WI38 (cell line): ENCODE results near the gene VKORC1.

Experiments
- H3K4me3 ChIP-seq: 2 replicates; pipeline ENCODE4 v1.5.1; 2011; ENCODE audit warnings: low read depth, mild to moderate bottlenecking, control low read depth, low read length
- TF ChIP-seq, protein P1 (sequence below): IDR thresholded peaks from 2 replicates; pipeline ENCODE4 v1.5.1; 2012; ENCODE audit warnings: low read depth, mild to moderate bottlenecking, control low read depth, low read length

The VKORC1 gene

DNA sequence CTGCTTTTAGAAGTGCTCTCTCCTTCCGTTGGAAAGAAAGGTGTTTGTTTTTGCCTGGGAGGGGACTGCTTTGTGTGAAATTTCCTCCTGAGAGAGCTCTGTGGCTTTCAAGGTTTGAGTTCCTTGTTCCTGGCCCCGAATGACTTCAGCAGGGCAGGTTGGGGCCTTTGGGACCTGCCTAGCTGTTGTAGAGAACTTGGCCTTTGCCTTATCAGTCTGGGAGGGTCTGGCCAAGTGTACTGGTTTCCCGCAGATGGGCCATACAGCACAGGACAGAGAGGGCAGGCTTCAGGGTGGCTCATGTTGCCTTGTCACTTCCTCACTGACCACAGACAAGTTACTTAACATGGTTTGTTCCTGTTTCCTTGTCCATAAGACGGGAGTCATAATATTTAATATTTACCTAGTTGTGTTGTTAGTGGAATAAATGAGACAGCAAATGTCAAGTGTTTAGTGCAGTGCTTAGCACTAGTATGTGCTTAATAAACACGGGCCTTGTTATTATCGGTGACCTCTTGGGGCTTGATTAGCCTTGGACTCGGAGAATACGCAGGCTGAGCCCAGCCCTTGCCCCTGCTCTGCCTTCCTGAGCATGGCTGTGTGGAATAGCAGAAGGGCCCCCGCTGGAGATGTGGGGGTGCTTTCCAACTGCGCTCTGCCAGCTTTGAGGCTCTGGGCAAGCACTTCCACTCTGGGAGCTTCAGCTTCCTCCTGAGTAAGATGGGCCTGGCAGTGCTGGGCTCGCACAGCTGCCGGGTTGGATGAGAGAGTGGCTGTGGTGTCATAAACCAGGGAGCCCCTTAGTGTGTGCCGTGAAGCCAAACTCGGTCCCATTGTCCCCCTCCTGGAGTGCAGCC is 34.3 kb upstream of the VKORC1 start:
- TF ChIP-seq, protein P1, sequence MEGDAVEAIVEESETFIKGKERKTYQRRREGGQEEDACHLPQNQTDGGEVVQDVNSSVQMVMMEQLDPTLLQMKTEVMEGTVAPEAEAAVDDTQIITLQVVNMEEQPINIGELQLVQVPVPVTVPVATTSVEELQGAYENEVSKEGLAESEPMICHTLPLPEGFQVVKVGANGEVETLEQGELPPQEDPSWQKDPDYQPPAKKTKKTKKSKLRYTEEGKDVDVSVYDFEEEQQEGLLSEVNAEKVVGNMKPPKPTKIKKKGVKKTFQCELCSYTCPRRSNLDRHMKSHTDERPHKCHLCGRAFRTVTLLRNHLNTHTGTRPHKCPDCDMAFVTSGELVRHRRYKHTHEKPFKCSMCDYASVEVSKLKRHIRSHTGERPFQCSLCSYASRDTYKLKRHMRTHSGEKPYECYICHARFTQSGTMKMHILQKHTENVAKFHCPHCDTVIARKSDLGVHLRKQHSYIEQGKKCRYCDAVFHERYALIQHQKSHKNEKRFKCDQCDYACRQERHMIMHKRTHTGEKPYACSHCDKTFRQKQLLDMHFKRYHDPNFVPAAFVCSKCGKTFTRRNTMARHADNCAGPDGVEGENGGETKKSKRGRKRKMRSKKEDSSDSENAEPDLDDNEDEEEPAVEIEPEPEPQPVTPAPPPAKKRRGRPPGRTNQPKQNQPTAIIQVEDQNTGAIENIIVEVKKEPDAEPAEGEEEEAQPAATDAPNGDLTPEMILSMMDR = no peak
- H3K4me3 ChIP-seq = no peak overlapping the region

GRCh38 chr16:31127182-31127581 is 32.6 kb upstream of the VKORC1 start:
- H3K4me3 ChIP-seq = no peak overlapping the region
- TF ChIP-seq, protein P1 = no peak

DNA sequence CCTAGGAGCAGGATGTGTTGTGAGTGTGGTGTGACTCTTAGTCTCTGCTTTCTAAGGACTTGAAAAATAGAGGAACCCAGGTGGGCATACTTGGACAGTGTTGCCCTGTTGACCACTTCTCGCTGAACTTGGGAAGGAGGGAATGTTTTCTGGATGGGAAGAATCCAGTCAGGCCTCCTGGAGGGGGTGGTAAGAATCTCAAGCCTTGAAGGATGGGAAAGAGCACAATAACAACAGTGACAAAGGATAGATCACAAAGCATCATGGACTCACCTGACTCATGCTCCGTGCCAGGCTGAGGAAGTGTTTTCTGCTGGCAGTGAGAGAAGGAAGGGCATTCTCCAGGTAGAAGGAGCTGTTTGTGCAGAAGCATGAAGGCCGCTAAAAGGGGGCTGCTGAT is 31.2 kb upstream of the VKORC1 start:
- no peak overlapping the region for H3K4me3 ChIP-seq
- TF ChIP-seq, protein P1 = no peak

GRCh38 chr16:31120129-31120528 is 25.5 kb upstream of the VKORC1 start:
- H3K4me3 ChIP-seq = no peak overlapping the region
- TF ChIP-seq, protein P1 = no peak

- TF ChIP-seq, protein P1 = no peak
- peak overlapping the region; percentile 86 for H3K4me3 ChIP-seq
These were observed 23.9 kb upstream of the VKORC1 start for GRCh38 chr16:31118223-31119155.

GRCh38 chr16:31117384-31118222 is 23.0 kb upstream of the VKORC1 start, which contains the start of gene KAT8:
KAT8 (plus strand) TSS chr16:31117664; CDS start chr16:31117682, 18 bp downstream.
- peak within 1 kb of the TSS; percentile 86 for H3K4me3 ChIP-seq
- TF ChIP-seq, protein P1 = no peak
